ENCODE data around the gene TMEM121.

TMEM121 gene

DNA sequence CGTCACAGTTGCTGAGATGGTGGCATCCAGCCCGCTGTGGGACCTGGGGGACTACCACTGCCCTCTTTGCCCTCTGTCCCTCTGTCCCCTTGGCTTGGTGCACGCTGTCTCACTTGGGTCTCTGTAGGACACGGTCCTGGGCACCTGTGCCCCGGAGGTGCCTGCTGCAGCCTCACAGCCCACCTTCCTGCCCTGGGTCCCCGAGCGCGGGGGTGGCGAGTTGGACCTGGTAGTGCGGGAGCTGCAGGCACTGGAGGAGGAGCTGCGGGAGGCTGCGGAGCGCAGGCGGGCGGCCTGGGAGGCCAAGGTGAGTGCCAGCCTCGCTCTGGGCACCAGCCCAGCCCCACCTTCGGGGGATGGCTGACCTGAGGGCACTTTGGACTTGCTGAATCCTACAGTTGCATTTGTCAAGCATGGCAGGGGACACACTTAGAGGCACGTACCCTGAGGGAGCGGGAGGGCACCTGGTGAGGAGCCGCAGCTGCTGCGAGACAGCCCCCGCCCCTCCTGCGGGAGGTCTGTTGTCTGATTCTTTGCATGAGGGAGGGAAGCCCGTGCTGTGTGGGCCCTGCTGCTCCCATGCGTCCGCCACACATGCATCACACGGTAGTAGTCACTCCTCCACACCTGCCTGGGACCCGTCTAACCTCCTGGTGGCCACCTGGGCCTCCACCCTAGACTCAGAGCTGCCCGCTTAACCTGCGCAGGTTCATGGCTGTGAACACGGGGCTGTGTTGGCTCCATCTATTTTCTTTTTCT, 28.5 kb upstream of the TMEM121 start:
- no peak for DNase-seq (ENCODE audit: low read depth in 4 of 4, low spot score in 1 of 4)

DNA sequence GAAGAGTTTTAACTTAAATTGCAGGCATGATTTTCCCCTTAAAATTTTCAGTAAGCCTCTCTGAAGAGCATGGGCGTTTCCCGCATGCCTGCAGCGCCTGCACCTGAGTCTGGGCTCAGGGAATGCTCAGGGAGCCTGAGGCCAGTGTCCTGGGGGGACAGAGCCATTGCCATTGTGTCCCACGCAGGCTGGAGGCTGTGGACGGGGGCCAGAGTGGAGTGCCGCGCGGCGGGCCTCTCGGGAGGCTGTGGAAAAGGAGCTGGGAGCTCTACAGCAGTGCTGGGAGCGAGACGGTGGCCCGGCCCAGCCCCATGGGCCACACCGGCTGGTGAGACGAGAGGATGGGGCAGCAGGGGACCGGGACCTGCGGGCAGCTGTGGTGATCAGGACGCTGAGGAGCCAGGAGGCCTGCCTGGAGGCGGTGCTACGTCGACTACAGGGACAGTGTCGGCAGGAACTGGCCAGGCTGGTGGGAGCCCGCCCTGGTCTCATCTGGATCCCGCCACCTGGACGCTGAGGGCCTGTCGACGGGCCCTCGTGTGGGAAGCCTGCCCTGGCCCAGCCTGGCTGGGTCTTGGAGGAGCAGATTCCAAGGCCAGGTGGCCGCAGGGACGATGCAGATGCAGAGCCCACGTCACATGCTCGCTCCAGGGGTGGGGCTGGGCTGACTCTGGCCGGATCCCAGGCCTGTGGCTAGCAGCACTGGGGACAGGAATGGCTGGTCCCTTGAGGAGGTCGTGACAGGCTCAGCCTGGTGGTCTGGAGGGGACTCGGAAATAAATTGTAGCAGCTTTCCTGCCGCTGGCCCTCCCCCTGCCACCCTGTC, 27.7 kb upstream of the TMEM121 start:
- DNase-seq (ENCODE audit: low read depth in 4 of 4, low spot score in 1 of 4): no peak

DNA sequence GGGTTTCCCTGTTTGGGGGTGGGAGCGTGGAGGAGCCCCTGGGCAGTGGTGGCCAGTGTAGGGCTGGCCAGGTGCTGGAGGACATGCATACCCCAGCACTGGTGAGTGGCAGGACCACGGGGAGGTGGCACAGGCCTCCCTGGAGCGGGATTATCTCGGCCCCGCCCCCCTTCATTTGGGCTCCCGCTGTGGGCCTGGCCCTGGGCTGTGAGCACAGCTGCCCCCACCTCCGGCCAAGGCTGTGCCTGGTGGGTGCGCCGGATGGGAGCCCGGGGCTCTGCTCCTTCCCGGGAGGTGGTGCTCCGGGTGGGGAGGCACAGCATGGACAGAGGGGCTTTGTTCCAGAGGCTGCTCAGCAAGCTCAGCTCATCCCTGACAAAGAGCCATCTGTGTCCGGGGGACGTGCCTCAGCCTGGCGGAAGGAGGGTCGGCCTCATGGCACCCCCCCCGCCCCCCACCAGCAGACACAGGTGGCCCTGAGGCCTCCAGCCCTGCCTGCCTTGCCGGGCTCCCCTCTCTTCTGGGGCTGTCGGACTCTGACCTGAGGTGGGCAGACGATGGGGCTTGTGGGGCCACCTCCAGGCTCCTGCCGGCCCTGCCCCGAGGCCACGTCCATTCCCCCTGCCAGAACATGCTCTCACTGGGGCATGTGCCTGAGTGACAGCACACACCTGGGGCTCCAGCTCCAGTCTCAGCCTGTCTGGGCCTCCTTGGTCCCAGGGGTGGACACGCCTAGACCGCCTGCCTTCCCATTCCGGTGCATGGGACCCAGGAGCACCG, 26.9 kb upstream of the TMEM121 start:
- no peak for DNase-seq (ENCODE audit: low read depth in 4 of 4, low spot score in 1 of 4)

DNA sequence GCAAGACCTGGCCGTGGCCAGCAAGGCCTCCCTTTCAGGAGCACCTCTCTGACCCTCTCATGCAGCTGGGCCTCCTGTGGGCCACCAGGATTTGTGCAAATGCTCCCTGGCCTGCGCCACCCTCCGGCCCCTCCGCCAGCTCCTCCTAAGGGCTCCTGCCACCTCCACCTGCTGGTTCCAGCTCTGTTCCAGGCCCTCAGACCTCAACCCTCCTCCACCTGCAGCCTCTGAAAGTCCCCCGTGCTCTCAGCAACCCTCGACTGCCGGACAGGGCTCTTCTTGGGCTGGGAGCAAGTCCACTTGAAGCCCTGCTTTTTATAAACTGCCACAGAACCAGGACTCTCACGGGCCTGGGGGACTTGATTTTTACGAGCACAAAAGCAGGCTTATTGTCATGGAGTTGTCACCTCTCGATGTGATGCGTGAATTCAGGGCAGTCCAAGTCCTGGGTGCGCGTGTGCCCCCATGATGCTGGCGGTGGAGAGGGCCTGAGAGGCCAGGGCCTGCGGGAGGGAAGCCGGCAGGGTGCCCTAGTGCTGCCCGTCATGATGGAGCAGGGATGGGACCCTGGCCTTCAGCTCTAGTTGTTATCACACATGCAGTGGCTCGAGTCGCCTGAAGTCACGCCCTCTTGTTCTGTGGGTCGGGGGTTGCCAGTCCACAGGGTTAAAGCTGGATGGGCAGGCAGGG, 26.2 kb upstream of the TMEM121 start:
- DNase-seq (ENCODE audit: low read depth in 4 of 4, low spot score in 1 of 4): no peak

DNA sequence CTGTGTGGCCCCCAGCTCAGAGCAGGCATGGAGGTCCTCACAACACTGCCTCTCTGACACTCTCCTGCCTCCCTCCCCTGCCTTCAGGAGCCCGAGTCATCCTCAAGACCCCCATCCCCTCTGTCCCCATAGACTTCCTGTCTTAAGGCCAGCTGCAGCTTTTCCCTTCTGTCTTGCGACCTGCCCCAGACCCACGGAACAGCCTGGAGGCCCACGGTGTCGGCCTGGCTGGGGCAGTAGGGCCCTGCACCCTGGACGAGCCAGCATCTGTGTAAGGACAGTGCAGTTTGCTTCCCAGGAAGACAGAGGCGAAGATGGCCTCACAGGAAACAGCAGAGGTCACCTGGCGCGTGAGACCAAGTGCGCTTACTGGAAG, 25.7 kb upstream of the TMEM121 start:
- no peak for DNase-seq (ENCODE audit: low read depth in 4 of 4, low spot score in 1 of 4)

DNA sequence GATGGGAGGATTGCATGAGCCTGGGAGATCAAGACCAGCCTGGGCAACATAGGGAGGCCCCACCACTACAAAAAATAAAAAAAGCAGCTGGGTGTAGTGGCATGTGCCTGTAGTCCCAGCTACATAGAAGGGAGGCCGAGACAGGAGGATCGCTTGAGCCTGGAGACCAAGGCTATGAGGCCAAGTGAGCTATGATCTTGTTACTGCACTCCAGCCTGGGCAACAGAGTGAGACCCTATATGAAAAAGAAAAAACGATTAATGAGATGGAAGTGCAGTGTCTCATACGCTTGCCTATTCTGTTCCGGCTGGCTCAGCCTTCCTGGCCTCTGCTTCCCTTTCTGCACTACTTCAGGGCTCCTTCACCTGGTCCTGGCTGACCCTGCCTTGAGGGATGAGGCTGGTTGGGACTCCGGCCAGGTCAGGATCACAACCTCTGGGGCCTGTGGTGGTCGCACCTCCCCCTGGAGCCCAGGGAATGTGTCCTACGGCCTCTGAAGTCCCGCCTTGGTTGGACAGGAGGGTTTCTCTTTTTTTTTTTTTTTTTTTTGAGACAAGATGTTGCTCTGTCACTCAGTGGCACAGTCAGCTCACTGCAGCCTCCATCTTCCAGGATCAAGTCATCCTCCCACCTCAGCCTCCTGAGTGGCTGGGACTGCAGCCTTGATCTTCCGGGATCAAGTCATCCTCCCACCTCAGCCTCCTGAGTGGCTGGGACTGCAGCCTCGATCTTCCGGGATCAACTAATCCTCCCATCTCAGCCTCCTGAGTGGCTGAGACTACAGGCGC, 24.7 kb upstream of the TMEM121 start:
- no peak for DNase-seq (ENCODE audit: low read depth in 4 of 4, low spot score in 1 of 4)

- no peak for DNase-seq (ENCODE audit: low read depth in 4 of 4, low spot score in 1 of 4)
Observed at GRCh38 chr14:105502446-105503295, 23.7 kb upstream of the TMEM121 start.

- no peak for DNase-seq (ENCODE audit: low read depth in 4 of 4, low spot score in 1 of 4)
Observed at GRCh38 chr14:105503296-105503640, 23.1 kb upstream of the TMEM121 start.

DNA sequence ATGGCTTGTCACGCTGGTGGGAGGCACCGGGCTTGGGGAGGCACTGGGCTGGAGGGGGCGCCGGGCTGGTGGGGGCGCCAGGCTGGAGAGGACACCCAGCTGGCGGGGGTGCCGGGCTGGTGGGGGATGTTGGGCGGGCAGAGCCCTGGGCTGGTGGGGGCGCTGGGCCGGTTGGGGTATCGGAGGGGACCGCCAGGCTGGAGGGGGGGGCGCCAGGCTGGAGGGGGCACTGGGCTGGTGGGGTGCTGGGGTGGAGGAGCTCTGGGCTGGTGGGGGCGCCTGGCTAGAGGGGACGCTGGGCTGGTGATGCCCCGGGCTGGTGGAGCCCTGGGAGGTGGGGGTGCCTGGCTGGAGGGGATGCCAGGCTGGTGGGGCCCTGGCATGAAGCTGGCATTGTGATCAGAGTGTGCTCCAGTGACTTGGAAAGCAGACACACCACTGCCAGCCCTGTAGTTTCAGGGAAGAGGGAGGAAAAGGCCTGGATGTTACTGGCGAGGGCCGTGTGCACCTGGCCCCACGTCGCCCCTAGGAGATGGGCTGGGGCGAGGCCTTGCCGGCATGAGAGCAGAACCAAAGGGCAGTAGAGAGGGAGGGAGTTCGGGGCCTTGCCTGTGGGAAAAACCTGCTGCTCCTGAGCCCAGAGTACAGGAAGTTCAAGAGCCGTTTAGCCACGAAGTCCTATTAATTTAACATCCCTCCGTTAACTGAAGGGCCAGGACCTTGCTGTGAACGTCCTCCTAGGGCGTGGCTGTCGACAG, 22.3 kb upstream of the TMEM121 start:
- DNase-seq (ENCODE audit: low read depth in 4 of 4, low spot score in 1 of 4): no peak

DNA sequence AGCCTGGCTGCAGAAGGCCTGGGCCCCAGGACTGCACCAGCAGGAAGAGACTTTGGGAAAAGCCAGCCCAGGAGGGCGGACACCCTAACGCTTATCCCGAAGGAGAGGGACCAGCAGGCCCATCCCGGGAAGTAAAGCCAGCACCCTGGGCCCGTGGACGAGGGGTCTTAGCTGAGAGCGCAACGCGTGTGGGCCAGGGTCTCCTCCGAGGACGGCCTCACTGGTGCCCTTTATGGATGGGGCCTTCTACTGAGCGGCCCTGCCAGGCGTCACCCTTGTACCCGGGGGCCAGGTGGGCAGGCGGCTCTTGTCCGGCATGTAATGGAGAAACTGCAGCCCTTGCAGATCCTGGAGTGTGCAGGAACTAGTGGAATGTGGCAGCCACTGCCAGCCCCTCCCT, 21.3 kb upstream of the TMEM121 start:
- DNase-seq (ENCODE audit: low read depth in 4 of 4, low spot score in 1 of 4): no peak

DNA sequence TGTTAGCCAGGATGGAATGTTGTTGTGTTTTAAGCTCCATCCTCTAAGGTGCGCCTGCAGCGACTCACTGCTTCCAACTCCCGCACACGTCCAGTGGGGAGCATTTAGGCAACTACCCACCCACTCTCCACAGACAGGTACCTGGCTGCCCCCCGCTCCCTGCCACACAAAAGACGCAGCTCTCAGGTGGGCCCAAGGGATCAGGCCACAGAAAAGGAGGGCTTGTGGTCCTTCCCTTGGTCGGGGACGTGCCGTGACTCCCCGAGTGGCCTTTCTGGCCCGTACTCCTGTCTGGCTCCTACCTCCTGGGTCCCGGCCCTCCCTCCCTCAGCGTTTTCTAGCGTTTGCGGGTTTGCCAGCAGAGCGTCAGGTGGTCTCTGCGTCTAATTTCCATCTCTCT, 19.1 kb upstream of the TMEM121 start:
- DNase-seq (ENCODE audit: low read depth in 4 of 4, low spot score in 1 of 4): no peak

DNA sequence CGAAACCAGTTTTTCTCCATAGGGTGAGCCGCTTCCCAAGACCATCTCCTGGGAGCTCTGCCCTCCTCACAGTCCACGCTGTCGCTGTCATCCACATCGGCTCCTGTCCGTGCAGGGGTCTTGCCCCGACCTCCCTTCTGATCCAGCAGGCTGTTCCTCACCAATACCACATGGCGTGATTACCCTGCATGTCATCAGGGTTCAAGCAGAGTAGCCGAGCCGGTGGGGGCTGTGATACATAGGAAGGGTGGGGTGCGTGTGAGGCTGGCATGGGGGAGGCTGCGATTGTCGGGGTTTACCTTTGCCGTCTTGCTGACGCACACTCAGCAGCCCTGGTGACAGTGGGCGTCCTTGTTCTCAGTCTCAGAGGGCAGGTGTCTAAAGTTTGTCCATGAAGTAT, 18.3 kb upstream of the TMEM121 start:
- DNase-seq (ENCODE audit: low read depth in 4 of 4, low spot score in 1 of 4): no peak

DNA sequence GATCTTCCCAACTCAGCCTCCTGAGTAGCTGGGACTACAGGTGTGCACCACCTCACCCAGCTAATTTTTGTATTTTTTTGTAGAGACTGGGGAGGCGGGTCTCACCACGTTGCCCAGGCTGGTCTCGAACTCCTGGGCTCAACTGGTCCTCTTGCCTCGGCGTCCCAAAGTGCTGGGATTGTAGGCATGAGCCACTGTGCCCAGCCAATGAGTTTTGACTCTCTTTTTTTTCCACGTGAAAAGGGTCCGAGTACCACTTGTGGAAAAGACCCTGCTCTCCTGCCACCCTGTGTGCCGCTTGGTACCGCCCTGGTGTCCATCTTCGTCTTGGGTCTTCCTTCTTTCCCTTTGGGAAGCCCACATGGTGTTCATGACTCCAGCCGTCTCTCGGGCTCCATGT, 17.8 kb upstream of the TMEM121 start:
- DNase-seq (ENCODE audit: low read depth in 4 of 4, low spot score in 1 of 4): no peak

GRCh38 chr14:105517096-105517495, 9.3 kb upstream of the TMEM121 start:
- DNase-seq (ENCODE audit: low read depth in 4 of 4, low spot score in 1 of 4): no peak

DNA sequence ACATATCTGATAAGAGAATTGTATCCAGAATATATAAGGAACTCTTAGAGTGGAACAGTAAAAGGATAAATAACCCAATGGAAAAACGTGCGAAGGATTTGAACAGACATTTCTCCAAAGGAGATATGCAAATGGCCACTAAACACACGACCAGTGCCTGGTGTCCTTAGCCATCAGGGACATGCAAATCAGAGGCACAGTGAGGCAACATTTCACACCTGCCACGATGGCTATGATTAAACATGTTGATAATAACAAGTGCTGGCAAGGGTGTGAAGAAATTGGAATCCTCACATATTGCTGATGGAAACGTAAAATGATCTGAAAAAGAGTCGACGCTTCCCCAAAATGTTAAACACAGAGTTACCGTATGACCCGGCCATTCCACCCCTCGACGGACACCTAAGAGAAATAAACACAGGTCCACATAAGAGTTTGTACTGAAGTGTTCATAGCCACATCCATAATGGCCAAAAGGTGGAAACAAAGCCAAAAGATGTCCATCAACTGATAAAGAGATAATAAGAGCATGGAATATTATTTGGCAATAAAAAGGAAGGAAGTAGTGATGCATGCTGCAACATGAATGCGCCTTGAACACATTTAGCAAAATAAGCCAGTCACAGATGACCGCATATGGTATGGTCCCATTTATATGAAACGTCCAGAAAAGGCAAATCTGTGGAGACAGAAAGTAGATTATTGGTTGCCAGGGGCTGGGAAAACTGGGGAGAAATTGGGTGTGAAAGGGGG, 6.3 kb upstream of the TMEM121 start:
- no peak for DNase-seq (ENCODE audit: low read depth in 4 of 4, low spot score in 1 of 4)

DNA sequence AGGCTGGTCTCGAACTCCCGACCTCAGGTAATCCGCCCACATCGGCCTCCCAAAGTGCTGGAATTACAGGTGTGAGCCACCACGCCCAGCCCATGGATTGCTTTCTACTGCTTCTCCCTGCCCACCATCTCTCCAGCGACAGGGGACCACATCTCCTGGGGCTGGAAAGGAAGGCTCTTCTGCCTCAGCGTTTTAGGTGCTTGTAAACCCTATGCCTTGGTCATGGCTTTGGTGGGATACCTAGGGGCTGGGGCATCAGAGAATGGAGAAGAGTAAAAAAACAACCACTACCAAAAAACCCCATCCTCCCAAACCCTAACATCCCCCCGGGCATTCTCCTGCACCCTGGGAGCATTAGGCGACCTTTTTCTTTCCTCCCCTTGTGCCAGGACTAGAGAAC, 1.1 kb upstream of the TMEM121 start:
- no peak for DNase-seq (ENCODE audit: low read depth in 4 of 4, low spot score in 1 of 4)

DNA sequence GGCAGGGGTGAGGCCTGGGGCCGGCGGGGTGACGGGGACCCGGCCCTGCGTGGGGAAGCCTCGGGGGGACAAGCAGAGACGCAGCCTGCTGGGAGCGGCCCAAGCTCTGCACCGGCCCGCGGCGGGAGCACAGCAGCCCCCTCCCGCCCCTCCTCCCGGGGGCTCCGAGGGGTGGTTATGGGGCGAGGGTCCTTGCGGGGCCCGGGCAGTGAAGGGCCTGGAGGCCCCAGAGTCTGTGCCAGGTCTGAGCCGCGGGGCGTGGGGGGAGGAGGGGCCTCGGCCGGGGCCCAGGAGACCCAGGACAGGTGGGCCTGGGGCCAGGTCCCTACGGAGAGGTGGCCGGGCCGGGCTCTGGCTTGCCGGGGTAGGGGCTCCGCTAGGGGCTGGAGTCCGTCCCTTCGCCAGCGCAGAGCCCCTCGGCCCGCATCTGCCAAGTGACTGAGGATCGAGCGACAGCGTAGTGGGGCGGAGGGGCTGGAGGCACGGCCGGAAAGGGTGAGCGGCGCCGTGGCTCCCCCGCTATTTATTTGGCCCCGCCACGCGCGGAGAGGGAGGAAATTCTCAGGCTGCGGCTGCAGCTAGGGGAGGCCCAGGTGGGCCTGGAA, 495 bp downstream of the TMEM121 start:
- DNase-seq (ENCODE audit: low read depth in 4 of 4, low spot score in 1 of 4): no peak

DNA sequence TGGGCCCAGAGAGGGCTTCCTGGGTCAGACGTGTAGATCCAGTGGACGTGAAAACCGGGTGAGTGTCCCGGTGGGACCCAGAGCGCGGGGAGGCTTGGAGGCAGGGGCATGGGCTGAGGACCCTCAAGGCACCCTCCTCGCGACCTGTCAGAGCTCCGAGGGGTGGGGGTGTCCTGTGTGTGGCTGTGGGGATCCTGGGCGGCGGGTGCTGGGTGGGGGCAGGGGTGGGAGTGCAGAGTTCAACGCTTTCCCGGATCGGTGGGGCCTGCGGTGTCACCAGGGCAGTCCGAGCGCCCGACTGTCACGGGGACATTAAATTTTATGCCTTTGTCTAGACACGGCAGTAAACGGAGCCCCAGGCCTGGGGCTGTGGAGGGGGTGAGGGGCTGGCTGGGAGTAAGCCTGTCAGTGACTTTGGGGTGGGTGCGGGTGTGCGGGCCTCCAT, 1.0 kb downstream of the TMEM121 start:
- no peak for DNase-seq (ENCODE audit: low read depth in 4 of 4, low spot score in 1 of 4)

Data from stimulated activated CD4-positive, alpha-beta T cell treated with anti-CD3 and anti-CD28 coated beads, Interleukin-1b, Interleukin-23, amount 100 ng/mL, for 24 hours (primary cell).